Epithelial cell of esophagus (primary cell): Measurements from ENCODE around the gene AGXT.

Experiments used
- DNase-seq: peaks from one replicate; pipeline ENCODE4 v3.0.0; 2010; ENCODE audit warnings: low read depth
- H3K4me3 ChIP-seq: 2 replicates; pipeline ENCODE4 v1.5.1; 2011; ENCODE audit warnings: mild to moderate bottlenecking, low read length, control low read depth
- CTCF ChIP-seq: IDR thresholded peaks from 2 replicates; pipeline ENCODE4 v1.5.1; 2011; ENCODE audit warnings: low read depth, mild to moderate bottlenecking, low read length, control low read depth, inconsistent platforms; ENCODE audit not compliant: insufficient read depth; ENCODE audit errors: missing control alignments

The AGXT gene

GRCh38 chr2:240893363-240893844 is 24.8 kb downstream of the AGXT start:
- no peak overlapping the region for H3K4me3 ChIP-seq
- TF ChIP-seq CTCF, result no peak
- peak; percentile 54 for DNase-seq

- no peak for TF ChIP-seq CTCF
- no peak overlapping the region for H3K4me3 ChIP-seq
- no peak for DNase-seq
These were observed 25.4 kb downstream of the AGXT start for GRCh38 chr2:240894006-240894405.

GRCh38 chr2:240894836-240895558 is 26.4 kb downstream of the AGXT start:
- TF ChIP-seq CTCF, result no peak

GRCh38 chr2:240895656-240896388 is 27.2 kb downstream of the AGXT start, which contains the start of gene MAB21L4:
MAB21L4 (minus strand) TSS chr2:240896156; CDS start chr2:240895997, 159 bp downstream.
- no peak for TF ChIP-seq CTCF
- peak; percentile 31 for DNase-seq
- no peak within 1 kb of the TSS for H3K4me3 ChIP-seq

More at GRCh38 chr2:240894836-240895558, 26.4 kb downstream of the AGXT start:
- no peak overlapping the region for H3K4me3 ChIP-seq
- no peak for DNase-seq

- no peak for TF ChIP-seq CTCF
- no peak for DNase-seq
- H3K4me3 ChIP-seq, result no peak overlapping the region
These were observed 27.8 kb downstream of the AGXT start for GRCh38 chr2:240896394-240896793.

- DNase-seq, result peak; percentile 22
- H3K4me3 ChIP-seq, result no peak overlapping the region
- TF ChIP-seq CTCF, result no peak
These were observed 28.5 kb downstream of the AGXT start for GRCh38 chr2:240896871-240897692.
